ENCODE measurements around the gene SLX4IP.

- no peak for TF ChIP-seq POLR2A (IDR thresholded peaks at IDR 0.05; ENCODE audit: low read depth, low read length)
- TF ChIP-seq POLR2AphosphoS5 (IDR thresholded peaks at IDR 0.05; ENCODE audit: low read depth, low read length), result no peak
- TF ChIP-seq TAF1 (IDR thresholded peaks at IDR 0.05; ENCODE audit: borderline replicate concordance, low read depth, low read length), result no peak
Measured at GRCh38 chr20:10543480-10543879, 108.4 kb downstream of the SLX4IP start.

Measured in GM12892 (cell line).